LNCaP clone FGC (cell line): ENCODE data around the gene RETREG2.

Experiments used
- DNase-seq: peaks from one replicate; pipeline ENCODE4 v3.0.0-alpha.2; 2011; ENCODE audit warnings: low read depth
- H3K4me3 ChIP-seq: 2 replicates; pipeline ENCODE4 v1.5.1; 2011; ENCODE audit warnings: mild to moderate bottlenecking, low read depth, low read length, control low read depth
- TF ChIP-seq, protein P1 (sequence below): IDR thresholded peaks from 2 replicates; pipeline ENCODE4 v1.5.1; 2012; ENCODE audit warnings: mild to moderate bottlenecking; ENCODE audit not compliant: control insufficient read depth, insufficient read depth; ENCODE audit errors: extremely low read depth

Gene RETREG2

DNA sequence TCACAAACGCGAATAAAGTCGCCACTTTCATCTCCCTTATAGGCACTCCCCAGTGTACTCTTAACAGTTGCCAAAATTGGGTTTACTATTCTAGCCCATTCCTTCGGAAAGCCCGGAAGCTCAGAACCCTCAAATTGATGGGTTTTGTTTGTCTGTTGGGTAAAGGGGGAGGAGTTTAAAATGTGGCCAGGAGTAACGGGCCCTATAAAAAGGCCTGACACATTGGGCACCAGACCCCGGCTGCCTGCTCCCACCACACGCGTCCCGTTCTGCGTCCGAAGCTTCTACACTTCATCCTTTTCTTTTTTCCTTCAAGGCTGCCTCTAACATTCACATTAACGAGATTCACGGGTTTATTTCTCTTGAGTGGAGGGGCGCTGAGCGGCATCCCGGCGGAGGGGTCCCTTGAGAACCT, 18.3 kb upstream of the RETREG2 start:
- H3K4me3 ChIP-seq = peak overlapping the region; percentile 60
- TF ChIP-seq, protein P1, sequence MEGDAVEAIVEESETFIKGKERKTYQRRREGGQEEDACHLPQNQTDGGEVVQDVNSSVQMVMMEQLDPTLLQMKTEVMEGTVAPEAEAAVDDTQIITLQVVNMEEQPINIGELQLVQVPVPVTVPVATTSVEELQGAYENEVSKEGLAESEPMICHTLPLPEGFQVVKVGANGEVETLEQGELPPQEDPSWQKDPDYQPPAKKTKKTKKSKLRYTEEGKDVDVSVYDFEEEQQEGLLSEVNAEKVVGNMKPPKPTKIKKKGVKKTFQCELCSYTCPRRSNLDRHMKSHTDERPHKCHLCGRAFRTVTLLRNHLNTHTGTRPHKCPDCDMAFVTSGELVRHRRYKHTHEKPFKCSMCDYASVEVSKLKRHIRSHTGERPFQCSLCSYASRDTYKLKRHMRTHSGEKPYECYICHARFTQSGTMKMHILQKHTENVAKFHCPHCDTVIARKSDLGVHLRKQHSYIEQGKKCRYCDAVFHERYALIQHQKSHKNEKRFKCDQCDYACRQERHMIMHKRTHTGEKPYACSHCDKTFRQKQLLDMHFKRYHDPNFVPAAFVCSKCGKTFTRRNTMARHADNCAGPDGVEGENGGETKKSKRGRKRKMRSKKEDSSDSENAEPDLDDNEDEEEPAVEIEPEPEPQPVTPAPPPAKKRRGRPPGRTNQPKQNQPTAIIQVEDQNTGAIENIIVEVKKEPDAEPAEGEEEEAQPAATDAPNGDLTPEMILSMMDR = no peak
- DNase-seq = no peak

DNA sequence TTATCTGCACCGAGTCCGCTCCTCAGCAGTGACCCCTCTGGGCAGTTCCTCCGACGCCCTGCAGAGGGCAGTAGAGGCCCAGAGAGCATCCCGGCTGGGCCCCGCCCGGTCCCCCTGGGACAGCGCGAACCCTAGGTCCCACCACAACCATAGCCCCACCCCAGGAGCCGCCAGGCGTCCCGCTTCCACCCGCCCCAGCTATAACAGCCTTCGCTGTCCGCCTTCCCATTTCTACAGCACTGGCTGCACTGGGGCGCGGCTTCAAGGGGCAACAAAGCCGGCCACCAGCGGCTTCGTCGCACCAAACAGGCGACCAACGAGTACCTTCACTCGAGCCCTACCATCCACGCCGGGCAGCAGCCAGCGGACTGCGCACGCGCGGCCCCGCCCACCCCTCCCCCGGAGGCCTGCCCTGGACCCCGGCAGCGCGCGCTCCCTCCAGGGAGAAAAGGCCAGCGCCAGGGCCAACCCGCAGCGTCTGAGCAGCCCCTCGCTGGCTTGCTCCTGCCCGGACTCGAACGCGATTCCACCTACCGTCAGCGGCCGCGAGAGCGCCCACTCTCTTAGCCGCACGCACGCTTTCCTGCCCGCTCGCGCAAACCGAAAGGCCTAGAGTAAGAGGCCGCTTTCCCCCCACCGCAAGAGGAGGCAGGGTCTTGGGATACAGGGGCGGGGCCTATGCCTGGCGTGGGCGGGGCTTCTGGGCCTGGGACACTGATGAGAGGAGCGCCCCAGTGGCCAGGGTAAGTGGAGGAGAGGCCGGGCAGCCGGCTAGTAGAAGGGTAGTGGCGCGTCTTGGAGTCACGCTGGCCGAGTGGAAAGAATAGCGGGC, 17.7 kb upstream of the RETREG2 start, which contains the start of gene NHEJ1:
NHEJ1 (minus strand) TSS at position 630 of the 832 bp plus-strand sequence. CDS start 2,453 bp downstream, outside the sequence.
- DNase-seq = peak; percentile 60
- peak within 1 kb of the TSS; percentile 60 for H3K4me3 ChIP-seq
- TF ChIP-seq, protein P1 = peak; percentile 76

DNA sequence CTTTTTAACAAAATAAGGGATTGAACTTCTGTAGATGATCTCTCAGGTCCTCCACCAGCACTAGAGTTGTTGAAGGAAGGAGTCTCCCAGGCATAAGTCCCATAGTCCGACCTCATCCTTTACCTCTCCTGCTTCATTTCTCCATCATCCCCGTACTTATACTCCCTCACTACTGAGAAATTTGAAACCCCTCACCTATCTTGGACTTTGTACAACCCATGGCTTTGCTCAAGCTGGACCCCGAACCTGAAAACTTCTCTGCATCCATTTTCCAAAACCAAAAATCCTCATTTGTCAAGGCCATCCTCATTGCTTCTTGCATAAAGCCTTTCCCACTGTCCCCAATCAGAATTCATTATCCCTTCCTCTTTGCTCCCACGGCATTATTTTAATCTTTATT, 17.0 kb upstream of the RETREG2 start:
- DNase-seq = no peak
- peak overlapping the region; percentile 60 for H3K4me3 ChIP-seq
- TF ChIP-seq, protein P1 = no peak

DNA sequence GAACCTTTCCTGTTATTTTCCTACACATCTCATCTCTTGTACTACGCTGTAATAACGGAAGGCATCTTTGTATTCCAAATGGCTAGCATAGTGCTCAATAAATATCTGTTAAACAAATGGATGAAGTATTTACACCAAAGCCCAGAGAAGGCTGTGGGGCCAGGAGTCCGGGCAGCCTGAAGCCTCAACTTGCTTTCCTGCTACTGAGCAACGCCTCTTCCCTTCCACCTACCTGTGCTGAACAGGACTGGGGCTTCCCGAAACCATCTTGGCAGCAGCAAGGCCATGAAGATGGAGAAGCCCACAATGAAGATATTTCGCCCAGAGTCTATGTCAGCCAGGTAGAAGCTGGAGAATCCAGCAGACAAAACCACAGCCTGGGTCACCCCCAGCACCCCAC, 14.9 kb upstream of the RETREG2 start:
- TF ChIP-seq, protein P1 = no peak
- DNase-seq = no peak
- no peak overlapping the region for H3K4me3 ChIP-seq

DNA sequence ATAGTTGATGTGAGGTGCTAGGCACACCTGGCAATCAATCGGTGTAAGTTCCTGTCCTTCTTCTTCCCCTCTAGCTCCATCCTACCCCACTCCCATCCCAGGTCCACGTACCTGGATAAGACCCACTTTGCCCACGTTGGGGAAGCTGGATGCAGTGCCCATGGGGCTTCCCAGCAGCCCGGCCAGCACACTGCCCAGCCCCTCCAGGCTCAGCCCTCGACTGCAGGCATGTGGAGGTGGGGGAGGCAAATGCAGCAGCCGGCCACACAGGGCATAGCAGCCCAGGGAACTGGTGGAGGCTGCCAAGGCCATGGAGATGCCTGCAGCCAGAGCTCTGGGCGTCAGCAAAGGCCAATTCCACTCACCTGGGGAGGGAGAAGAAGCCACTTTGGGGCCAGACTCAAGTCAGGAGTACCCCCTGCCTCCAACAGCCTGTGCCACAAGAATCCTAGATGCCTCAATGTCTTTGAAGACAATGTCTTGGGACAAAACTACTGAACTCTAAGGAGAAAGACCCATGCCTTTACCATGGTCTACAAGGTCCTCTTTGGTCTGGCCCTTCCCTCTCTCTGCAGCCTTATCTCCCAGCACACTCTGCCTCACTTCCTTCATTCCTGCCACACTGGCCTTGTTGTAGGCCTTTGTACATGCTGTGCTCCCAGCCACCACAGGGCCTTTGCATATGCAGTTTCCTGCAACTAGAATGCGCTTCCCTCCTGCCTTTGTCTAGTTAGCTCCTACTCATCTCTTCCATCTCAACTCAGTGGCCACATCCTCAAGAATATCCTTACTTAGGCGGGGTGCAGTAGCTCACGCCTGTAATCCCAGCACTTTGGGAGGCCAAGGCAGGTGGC, 12.8 kb upstream of the RETREG2 start:
- TF ChIP-seq, protein P1 = no peak
- no peak overlapping the region for H3K4me3 ChIP-seq
- no peak for DNase-seq

DNA sequence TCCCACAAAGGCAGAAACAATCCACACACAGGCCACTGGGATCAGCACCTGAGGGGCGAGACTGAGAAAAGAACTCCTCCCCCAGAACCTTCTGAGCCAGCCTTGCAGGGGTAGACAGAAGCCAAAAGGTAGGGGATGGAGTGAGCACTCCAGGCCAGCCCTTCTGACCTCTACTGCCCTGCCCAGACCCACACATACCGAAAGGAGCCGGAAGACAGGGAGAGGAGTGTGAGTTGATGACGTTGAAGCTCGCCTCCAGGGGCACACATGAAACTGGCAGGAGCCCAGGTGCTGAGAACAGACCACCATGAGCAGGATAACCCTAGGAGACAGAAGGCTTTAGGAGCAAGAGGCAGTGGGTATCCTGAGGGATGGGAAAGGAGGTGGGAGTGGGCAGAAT, 10.1 kb upstream of the RETREG2 start:
- no peak overlapping the region for H3K4me3 ChIP-seq
- TF ChIP-seq, protein P1 = no peak
- no peak for DNase-seq
